H1 (cell line): ENCODE measurements around the gene FADD. TPM values are rescaled to one million over a fixed set of nuclear protein-coding genes. Genes with fewer than 3 reads are reported as not detected.

Source experiments
- CTCF ChIP-seq, 3 experiments: IDR thresholded peaks; 1 replicate in 2 of 3; 2 replicates in 1 of 3; pipeline versions ENCODE4 v1.5.1 to v1.6.1; 2011; ENCODE audit warnings: low read length in 3 of 3, mild to moderate bottlenecking in 3 of 3, inconsistent platforms in 2 of 3, low read depth in 1 of 3, moderate library complexity in 1 of 3; ENCODE audit not compliant: insufficient read depth in 1 of 3; ENCODE audit errors: control extremely low read depth in 1 of 3
- polyA plus RNA-seq, 7 experiments: library from polyadenylated mRNA; depleted of rRNA in 3 of 7; stranded (reverse) in 5 of 7; unstranded in 2 of 7; fragments of >200 nt in 5 of 7; fragments of 200-250 nt in 2 of 7; gene quantifications; 1 replicate in 5 of 7; 2 replicates in 1 of 7; 4 replicates in 1 of 7; pipeline versions ENCODE4 v1.2.1 to v1.2.3, GENCODE V29; 2011 to 2013; ENCODE audit warnings: missing spikeins in 2 of 7, mixed read lengths in 2 of 7
- total RNA-seq: library from RNA; stranded (reverse); fragmentation: NEBNext Ultra II Directional; extraction: Animal tissue kit (Norgen Biotek cat#: 25700); gene quantifications from 2 replicates; pipeline ENCODE4 v1.2.1, GENCODE V29; 2021

FADD gene
- total and polyA plus RNA-seq, 2 of the 8 experiments (the other 6 are each of a cell fraction or from before 2014, with no cell fraction given), result 29.0 to 43.9 TPM

GRCh38 chr11:70210530-70210929, 7.4 kb downstream of the FADD start (continued):
- TF ChIP-seq CTCF (IDR thresholded peaks at IDR 0.05; ENCODE audit: control extremely low read depth in 1 of 3, insufficient read depth in 1 of 3, low read depth in 1 of 3, low read length in 3 of 3), result no peak
